ENCODE results near the gene CISTR.

CISTR gene

DNA sequence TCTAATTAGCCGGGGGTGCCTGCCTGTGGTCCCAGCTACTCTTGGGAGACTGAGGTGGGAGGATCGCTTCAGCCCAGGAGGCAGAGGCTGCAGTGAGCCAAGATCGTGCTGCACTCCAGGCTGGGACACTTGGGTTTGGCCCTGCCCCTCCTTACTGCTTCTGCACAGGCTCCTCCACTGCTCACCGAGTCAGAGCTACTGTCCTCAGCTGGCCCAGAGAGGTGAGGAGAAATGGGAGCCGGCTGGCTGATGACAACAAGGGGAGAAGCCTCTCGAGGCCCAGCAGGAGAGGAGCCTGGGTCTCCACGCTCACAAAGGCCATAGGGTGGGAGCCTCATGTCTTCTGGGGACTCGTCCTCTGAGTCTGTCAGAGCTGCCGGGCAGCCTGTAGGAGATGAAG, 38.3 kb downstream of the CISTR start:
- no peak for DNase-seq

- no peak for DNase-seq
Observed at GRCh38 chr12:53712059-53712643, 39.6 kb downstream of the CISTR start.

- no peak for DNase-seq
Observed at GRCh38 chr12:53710091-53710490, 41.7 kb downstream of the CISTR start.

GRCh38 chr12:53709671-53710070, 42.1 kb downstream of the CISTR start:
- DNase-seq, result no peak

DNA sequence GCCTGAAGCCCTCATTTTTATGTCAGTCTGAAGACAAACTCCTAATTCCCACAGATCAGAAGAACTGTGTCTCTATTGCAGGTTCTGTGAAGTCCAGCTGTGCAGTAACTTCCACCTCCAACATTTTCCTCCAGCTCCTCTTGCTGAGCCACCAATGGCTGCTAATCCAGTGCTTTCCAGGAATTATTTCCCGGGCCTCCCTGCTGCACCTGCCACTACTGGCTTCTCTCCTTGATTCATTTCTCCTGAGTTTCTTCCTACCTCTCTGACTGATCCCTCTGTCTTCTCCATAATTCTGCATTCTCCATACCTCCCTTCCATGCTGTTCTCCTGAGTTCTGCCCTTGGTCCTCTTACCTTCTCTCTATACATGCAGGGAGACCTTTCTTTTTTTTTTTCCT, 45.7 kb downstream of the CISTR start:
- DNase-seq, result no peak

GRCh38 chr12:53703756-53704155, 48.0 kb downstream of the CISTR start:
- no peak for DNase-seq

GRCh38 chr12:53701518-53702264, 50.1 kb downstream of the CISTR start:
- DNase-seq, result peak; percentile 13

GRCh38 chr12:53700567-53700966, 51.2 kb downstream of the CISTR start:
- no peak for DNase-seq

- DNase-seq, result no peak
Observed at GRCh38 chr12:53699678-53700025, 52.1 kb downstream of the CISTR start.

GRCh38 chr12:53698948-53699677, 52.7 kb downstream of the CISTR start:
- no peak for DNase-seq

GRCh38 chr12:53696655-53697331, 55.0 kb downstream of the CISTR start:
- no peak for DNase-seq

All from DMS 273 treated with DMSO at 0.1 percent for 48 hours (cell line).